ENCODE results near the gene KRTAP17-1.

The KRTAP17-1 gene

GRCh38 chr17:41333098-41333497 lies 17.6 kb upstream of the KRTAP17-1 start:
- no peaks in the 10 kb centered on the region for H3K27me3 ChIP-seq (replicated peaks in 2 of 5; ENCODE audit: control insufficient read depth in 4 of 5, insufficient read depth in 5 of 5, low read length in 4 of 5)
- CTCF ChIA-PET, result interaction anchor here (1.4 to 4.6 kb wide), 2 partner anchors 10 to 11 kb away, joined by 5 to 22 read pairs; no protein-coding TSS in a partner anchor
- no peak overlapping the region for H3K4me3 ChIP-seq (ENCODE audit: control insufficient read depth in 1 of 7, extremely low read depth in 1 of 7, insufficient read depth in 4 of 7, low read depth in 2 of 7, low read length in 6 of 7)
- no peaks in the 10 kb centered on the region for H3K9me3 ChIP-seq (ENCODE audit: control extremely low read depth in 1 of 5, control insufficient read depth in 4 of 5, insufficient read depth in 2 of 5, low read depth in 1 of 5, low read length in 4 of 5)
- no peak for DNase-seq
- 94% methylated on average over 5 of the region's 5 CpGs for WGBS (ENCODE audit: insufficient coverage)
- H3K36me3 ChIP-seq (ENCODE audit: control insufficient read depth in 4 of 4, insufficient read depth in 4 of 4, low read length in 3 of 4), result no peaks in the 10 kb centered on the region
- no peaks in the 10 kb centered on the region for H3K4me1 ChIP-seq (ENCODE audit: control extremely low read depth in 1 of 4, control insufficient read depth in 4 of 4, insufficient read depth in 4 of 4, low read length in 3 of 4)
- POLR2A ChIA-PET, result no interaction called here
- no peak overlapping the region for H3K27ac ChIP-seq (ENCODE audit: insufficient read depth in 1 of 2, low read depth in 1 of 2, low read length in 2 of 2, poor library complexity in 1 of 2, severe bottlenecking in 2 of 2)

GRCh38 chr17:41332239-41332638 lies 16.7 kb upstream of the KRTAP17-1 start:
- Histone ChIP-seq H3K27me3 (replicated peaks in 2 of 5; ENCODE audit: control insufficient read depth in 4 of 5, insufficient read depth in 5 of 5, low read length in 4 of 5) (no peaks in the 10 kb centered on the region), H3K36me3 (ENCODE audit: control insufficient read depth in 4 of 4, insufficient read depth in 4 of 4, low read length in 3 of 4) (no peaks in the 10 kb centered on the region), H3K4me1 (ENCODE audit: control extremely low read depth in 1 of 4, control insufficient read depth in 4 of 4, insufficient read depth in 4 of 4, low read length in 3 of 4) (peaks cover 0 to under 1% (median 0%) of the 10 kb centered on the region in 4 experiments), H3K27ac (ENCODE audit: insufficient read depth in 1 of 2, low read depth in 1 of 2, low read length in 2 of 2, poor library complexity in 1 of 2, severe bottlenecking in 2 of 2) (no peak overlapping the region), H3K9me3 (ENCODE audit: control extremely low read depth in 1 of 5, control insufficient read depth in 4 of 5, insufficient read depth in 2 of 5, low read depth in 1 of 5, low read length in 4 of 5) (no peaks in the 10 kb centered on the region), H3K4me3 (ENCODE audit: control insufficient read depth in 1 of 7, extremely low read depth in 1 of 7, insufficient read depth in 4 of 7, low read depth in 2 of 7, low read length in 6 of 7) (no peak overlapping the region)
- DNase-seq, result no peak
- CTCF ChIA-PET, result interaction anchor here (4.6 kb wide), 1 partner anchor 10 kb away, joined by 22 read pairs; no protein-coding TSS in a partner anchor
- WGBS (ENCODE audit: insufficient coverage), result 89% methylated on average over 1 of the region's 2 CpGs
- POLR2A ChIA-PET, result no interaction called here

GRCh38 chr17:41331606-41332005 lies 16.1 kb upstream of the KRTAP17-1 start:
- Histone ChIP-seq H3K4me3 (ENCODE audit: control insufficient read depth in 1 of 7, extremely low read depth in 1 of 7, insufficient read depth in 4 of 7, low read depth in 2 of 7, low read length in 6 of 7) (no peak overlapping the region), H3K4me1 (ENCODE audit: control extremely low read depth in 1 of 4, control insufficient read depth in 4 of 4, insufficient read depth in 4 of 4, low read length in 3 of 4) (peaks cover 0 to 6% (median 0%) of the 10 kb centered on the region in 4 experiments), H3K9me3 (ENCODE audit: control extremely low read depth in 1 of 5, control insufficient read depth in 4 of 5, insufficient read depth in 2 of 5, low read depth in 1 of 5, low read length in 4 of 5) (no peaks in the 10 kb centered on the region), H3K36me3 (ENCODE audit: control insufficient read depth in 4 of 4, insufficient read depth in 4 of 4, low read length in 3 of 4) (no peaks in the 10 kb centered on the region), H3K27me3 (replicated peaks in 2 of 5; ENCODE audit: control insufficient read depth in 4 of 5, insufficient read depth in 5 of 5, low read length in 4 of 5) (no peaks in the 10 kb centered on the region), H3K27ac (ENCODE audit: insufficient read depth in 1 of 2, low read depth in 1 of 2, low read length in 2 of 2, poor library complexity in 1 of 2, severe bottlenecking in 2 of 2) (no peak overlapping the region)
- WGBS (ENCODE audit: insufficient coverage), result 88% methylated on average over 6 of the region's 7 CpGs
- ChIA-PET POLR2A (no interaction called here), CTCF (interaction anchor here (1.1 to 4.6 kb wide), 2 partner anchors 9 to 419 kb away, joined by 4 to 22 read pairs; no protein-coding TSS in a partner anchor)
- DNase-seq, result no peak

GRCh38 chr17:41329279-41329948 lies 13.9 kb upstream of the KRTAP17-1 start:
- H3K36me3 ChIP-seq (ENCODE audit: control insufficient read depth in 4 of 4, insufficient read depth in 4 of 4, low read length in 3 of 4), result no peaks in the 10 kb centered on the region
- H3K4me1 ChIP-seq (ENCODE audit: control extremely low read depth in 1 of 4, control insufficient read depth in 4 of 4, insufficient read depth in 4 of 4, low read length in 3 of 4), result peaks cover 0 to 7% (median 0%) of the 10 kb centered on the region in 4 experiments
- no peak overlapping the region for H3K4me3 ChIP-seq (ENCODE audit: control insufficient read depth in 1 of 7, extremely low read depth in 1 of 7, insufficient read depth in 4 of 7, low read depth in 2 of 7, low read length in 6 of 7)
- 64% methylated on average over 7 of the region's 13 CpGs for WGBS (ENCODE audit: insufficient coverage)
- no peaks in the 10 kb centered on the region for H3K27me3 ChIP-seq (replicated peaks in 2 of 5; ENCODE audit: control insufficient read depth in 4 of 5, insufficient read depth in 5 of 5, low read length in 4 of 5)
- H3K27ac ChIP-seq (ENCODE audit: insufficient read depth in 1 of 2, low read depth in 1 of 2, low read length in 2 of 2, poor library complexity in 1 of 2, severe bottlenecking in 2 of 2), result no peak overlapping the region
- ChIA-PET POLR2A (no interaction called here), CTCF (interaction anchor here (1.2 to 1.9 kb wide), 5 partner anchors 10 to 423 kb away, joined by 3 to 6 read pairs (median 4); partner anchors contain the start of gene KRT33A)
- no peaks in the 10 kb centered on the region for H3K9me3 ChIP-seq (ENCODE audit: control extremely low read depth in 1 of 5, control insufficient read depth in 4 of 5, insufficient read depth in 2 of 5, low read depth in 1 of 5, low read length in 4 of 5)
- DNase-seq, result peak in 2 of 3 donors; percentile 31 to 41

GRCh38 chr17:41328207-41328606 lies 12.7 kb upstream of the KRTAP17-1 start:
- Histone ChIP-seq H3K27ac (ENCODE audit: insufficient read depth in 1 of 2, low read depth in 1 of 2, low read length in 2 of 2, poor library complexity in 1 of 2, severe bottlenecking in 2 of 2) (no peak overlapping the region), H3K4me3 (ENCODE audit: control insufficient read depth in 1 of 7, extremely low read depth in 1 of 7, insufficient read depth in 4 of 7, low read depth in 2 of 7, low read length in 6 of 7) (no peak overlapping the region), H3K27me3 (replicated peaks in 2 of 5; ENCODE audit: control insufficient read depth in 4 of 5, insufficient read depth in 5 of 5, low read length in 4 of 5) (no peaks in the 10 kb centered on the region), H3K9me3 (ENCODE audit: control extremely low read depth in 1 of 5, control insufficient read depth in 4 of 5, insufficient read depth in 2 of 5, low read depth in 1 of 5, low read length in 4 of 5) (no peaks in the 10 kb centered on the region), H3K4me1 (ENCODE audit: control extremely low read depth in 1 of 4, control insufficient read depth in 4 of 4, insufficient read depth in 4 of 4, low read length in 3 of 4) (peaks cover 0 to 7% (median 0%) of the 10 kb centered on the region in 4 experiments), H3K36me3 (ENCODE audit: control insufficient read depth in 4 of 4, insufficient read depth in 4 of 4, low read length in 3 of 4) (no peaks in the 10 kb centered on the region)
- WGBS (ENCODE audit: insufficient coverage), result 98% methylated on average over 7 of the region's 7 CpGs
- no peak for DNase-seq
- CTCF ChIA-PET, result interaction anchor here (1.3 to 1.4 kb wide), 2 partner anchors 22 to 221 kb away, joined by 3 to 4 read pairs; partner anchors contain the start of gene KRT33A
- POLR2A ChIA-PET, result no interaction called here

- Histone ChIP-seq H3K27ac (ENCODE audit: insufficient read depth in 1 of 2, low read depth in 1 of 2, low read length in 2 of 2, poor library complexity in 1 of 2, severe bottlenecking in 2 of 2) (no peak overlapping the region), H3K4me3 (ENCODE audit: control insufficient read depth in 1 of 7, extremely low read depth in 1 of 7, insufficient read depth in 4 of 7, low read depth in 2 of 7, low read length in 6 of 7) (no peak overlapping the region), H3K36me3 (ENCODE audit: control insufficient read depth in 4 of 4, insufficient read depth in 4 of 4, low read length in 3 of 4) (no peaks in the 10 kb centered on the region), H3K9me3 (ENCODE audit: control extremely low read depth in 1 of 5, control insufficient read depth in 4 of 5, insufficient read depth in 2 of 5, low read depth in 1 of 5, low read length in 4 of 5) (no peaks in the 10 kb centered on the region), H3K27me3 (replicated peaks in 2 of 5; ENCODE audit: control insufficient read depth in 4 of 5, insufficient read depth in 5 of 5, low read length in 4 of 5) (no peaks in the 10 kb centered on the region), H3K4me1 (ENCODE audit: control extremely low read depth in 1 of 4, control insufficient read depth in 4 of 4, insufficient read depth in 4 of 4, low read length in 3 of 4) (peaks cover 0 to 7% (median 0%) of the 10 kb centered on the region in 4 experiments)
- POLR2A ChIA-PET, result no interaction called here
- CTCF ChIA-PET, result interaction anchor here (1.3 kb wide), 1 partner anchor 222 kb away, joined by 4 read pairs; no protein-coding TSS in a partner anchor
- DNase-seq, result no peak
- WGBS (ENCODE audit: insufficient coverage), result 96% methylated on average over 7 of the region's 8 CpGs
Observed at GRCh38 chr17:41327411-41328120, 12.1 kb upstream of the KRTAP17-1 start.
